OCI-LY1 (cell line): ENCODE measurements around the gene SLC25A21.

Source experiments
- EZH2 ChIP-seq: fragments of 200-600 bp; sonication (generic), shearing (Covaris generic); IDR thresholded peaks from 2 replicates; pipeline ENCODE4 v1.8.0; 2017; ENCODE audit warnings: borderline replicate concordance, mixed run types, mild to moderate bottlenecking, antibody characterized with exemption, low read length, moderate library complexity, mixed read lengths
- TF ChIP-seq, protein P1 (sequence below): fragments of 200-600 bp; sonication (generic), shearing (Covaris generic); IDR thresholded peaks from 2 replicates; pipeline ENCODE4 v1.5.1; 2017; ENCODE audit warnings: mild to moderate bottlenecking, antibody characterized with exemption, low read length, moderate library complexity, mixed read lengths

DNA sequence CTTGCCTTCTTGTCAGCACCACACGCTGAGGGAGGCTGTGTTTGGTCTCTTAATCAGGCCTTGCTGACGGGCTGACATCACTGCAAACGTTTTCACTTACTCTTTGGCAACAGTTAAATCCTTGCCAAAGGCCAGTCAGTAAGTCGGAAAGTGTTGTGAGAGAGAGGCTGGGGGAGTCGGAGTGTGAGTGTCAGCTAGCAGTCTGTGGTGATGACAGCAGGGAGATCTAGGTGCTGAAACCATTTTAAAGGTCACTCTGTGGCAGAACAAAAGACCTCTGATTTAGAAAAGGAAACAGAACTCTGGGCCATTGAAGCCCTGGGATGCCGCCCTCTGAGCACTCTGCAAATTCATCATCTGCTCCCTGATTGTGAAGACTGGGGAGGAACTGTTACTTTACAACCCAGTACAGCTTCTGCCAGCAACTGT, 367.3 kb downstream of the SLC25A21 start:
- TF ChIP-seq, protein P1, sequence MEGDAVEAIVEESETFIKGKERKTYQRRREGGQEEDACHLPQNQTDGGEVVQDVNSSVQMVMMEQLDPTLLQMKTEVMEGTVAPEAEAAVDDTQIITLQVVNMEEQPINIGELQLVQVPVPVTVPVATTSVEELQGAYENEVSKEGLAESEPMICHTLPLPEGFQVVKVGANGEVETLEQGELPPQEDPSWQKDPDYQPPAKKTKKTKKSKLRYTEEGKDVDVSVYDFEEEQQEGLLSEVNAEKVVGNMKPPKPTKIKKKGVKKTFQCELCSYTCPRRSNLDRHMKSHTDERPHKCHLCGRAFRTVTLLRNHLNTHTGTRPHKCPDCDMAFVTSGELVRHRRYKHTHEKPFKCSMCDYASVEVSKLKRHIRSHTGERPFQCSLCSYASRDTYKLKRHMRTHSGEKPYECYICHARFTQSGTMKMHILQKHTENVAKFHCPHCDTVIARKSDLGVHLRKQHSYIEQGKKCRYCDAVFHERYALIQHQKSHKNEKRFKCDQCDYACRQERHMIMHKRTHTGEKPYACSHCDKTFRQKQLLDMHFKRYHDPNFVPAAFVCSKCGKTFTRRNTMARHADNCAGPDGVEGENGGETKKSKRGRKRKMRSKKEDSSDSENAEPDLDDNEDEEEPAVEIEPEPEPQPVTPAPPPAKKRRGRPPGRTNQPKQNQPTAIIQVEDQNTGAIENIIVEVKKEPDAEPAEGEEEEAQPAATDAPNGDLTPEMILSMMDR = no peak
- TF ChIP-seq EZH2 = no peak
